HG03025 (cell line): ENCODE results near the gene CELSR3.

Source experiments
- ATAC-seq: cut with Tn5 transposase; IDR thresholded peaks from one replicate; pipeline ENCODE4 v1.9.1; 2021; ENCODE audit warnings: mild to moderate bottlenecking, moderate library complexity; ENCODE audit not compliant: unreplicated experiment, low FRiP score

CELSR3 gene

DNA sequence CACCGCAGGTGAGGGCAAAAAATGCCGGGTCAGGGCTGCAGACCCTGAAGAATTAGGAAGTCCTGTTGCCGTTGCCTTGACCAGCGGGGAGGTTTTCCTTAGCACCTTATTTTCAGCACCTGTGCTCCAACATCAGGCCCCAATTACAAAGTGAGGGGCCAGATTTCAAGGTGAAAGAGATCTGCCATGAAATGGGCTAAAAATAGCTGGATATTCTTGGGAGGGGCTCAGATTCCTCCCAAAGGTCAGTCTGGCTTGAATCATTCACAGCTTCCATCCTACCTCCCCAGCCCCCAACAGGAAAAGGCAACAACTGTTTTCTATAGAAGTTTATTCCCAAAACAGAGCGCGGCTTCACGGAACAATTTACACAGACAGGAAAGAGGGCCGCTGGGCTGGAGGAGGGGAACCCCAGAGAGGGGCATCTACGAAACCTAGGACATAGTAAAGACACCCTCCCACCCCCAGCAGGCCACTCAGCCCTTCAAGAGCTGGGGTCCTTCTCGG is 26.5 kb downstream of the CELSR3 start:
- no peak for ATAC-seq

DNA sequence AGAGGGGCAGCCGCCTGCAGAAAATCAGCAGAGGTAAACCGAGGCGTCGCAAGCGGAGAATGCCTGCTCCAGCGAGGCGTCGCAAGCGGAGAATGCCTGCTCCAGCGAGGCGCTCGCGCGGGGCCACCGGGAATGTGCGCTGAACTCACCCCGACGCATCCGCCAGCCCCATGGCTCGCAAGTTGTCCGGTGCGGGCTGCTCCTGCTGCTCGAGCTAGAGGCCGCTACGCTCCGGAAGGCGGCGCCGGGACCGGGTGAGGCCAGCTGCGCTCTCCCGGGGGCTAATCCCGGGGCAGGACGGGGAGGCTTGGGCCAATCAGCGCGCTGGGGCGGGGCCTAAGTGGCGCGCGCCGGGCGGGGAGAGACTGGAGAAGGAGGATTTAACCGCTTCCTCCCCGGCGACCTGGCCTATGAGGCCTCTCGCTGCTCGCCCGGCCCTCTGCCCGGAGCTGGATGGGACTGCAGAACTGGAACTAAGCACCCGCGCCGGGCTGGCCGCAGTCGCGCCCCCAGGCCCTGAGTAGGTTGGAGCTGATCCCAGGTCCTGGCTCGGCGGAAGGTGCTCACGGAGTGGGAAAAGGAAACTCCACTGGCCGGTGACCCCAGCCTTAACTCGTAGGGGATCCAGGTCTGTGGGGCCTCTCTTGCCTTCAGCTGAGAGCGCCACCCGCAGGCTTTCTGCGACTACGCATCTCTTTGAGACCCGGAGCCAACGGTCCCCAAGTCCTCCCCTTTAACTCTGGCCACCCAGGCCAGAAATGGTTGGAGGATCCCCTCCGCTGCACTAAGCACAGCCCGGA is 27.3 kb downstream of the CELSR3 start, which contains the start of gene SLC26A6:
Gene SLC26A6 (minus strand): TSS at position 240 of the 800 bp plus-strand sequence. CDS start 68 bp downstream, at position 172.
- ATAC-seq: peak; percentile 86

DNA sequence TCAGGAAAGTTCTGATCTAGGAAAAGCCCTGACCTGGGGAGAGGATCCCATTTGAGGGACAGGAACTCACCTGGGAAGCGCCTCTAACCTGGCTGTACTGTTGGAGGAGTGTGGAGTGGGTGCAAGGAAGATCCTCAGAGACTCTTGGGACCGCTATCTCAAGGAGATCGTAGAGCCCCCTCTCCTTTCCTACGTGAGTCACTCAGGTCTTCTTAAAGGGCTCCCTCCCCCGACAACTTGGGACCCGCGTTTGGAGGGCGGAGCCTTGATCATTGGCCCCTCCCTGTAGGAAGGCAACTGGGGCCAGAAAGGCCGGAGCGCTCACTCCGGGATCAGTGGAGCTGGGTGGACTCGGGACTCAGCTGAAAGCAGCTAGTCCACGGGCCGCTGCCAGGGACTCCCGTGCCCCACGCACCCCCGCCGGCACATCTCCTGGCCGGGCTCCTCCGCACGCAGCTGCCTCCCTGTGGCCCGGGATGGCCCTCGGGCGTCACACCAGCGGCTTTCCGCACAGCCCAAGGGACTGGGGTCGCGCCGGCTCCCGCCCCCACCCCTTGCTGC is 27.9 kb downstream of the CELSR3 start:
- peak; percentile 23 for ATAC-seq

DNA sequence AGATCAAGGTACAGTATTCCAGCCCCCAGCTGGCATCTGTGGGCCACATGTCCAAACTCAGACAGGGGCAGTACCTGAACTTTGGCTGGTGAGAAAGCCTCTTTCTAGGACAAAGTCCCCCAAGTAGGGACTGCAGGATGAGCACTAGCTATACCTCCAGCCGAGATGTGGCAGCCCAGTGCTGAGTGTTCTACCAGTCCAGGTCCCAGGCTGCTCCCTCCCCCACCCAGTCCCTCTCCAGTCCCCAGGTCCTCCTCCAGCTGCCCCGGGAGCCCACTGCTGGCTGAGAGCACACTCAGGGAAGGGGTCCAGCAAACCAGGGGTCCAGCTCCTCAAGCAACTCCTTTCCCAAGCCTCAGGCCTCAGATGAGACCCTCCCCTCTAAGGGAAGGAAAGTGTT is 28.9 kb downstream of the CELSR3 start:
- ATAC-seq: no peak

DNA sequence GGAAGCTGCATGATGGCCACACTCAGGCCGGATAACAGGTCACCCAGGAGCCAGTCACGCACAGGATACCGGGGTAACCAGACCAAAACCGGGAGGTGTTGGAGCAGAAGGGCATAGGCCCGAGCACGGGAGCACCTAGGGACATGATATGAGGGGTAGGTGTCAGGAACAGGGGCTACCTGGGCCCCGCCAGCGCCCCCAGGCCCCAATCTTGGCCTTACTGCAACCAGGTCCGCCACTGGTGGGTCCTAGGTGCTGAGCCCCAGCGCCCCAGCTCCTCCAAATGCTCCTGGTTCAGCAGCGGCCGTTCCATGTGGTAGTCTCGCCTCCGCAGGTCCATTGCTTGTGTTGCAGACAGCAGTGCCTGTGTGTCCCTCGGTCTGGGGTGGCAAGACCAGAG is 29.4 kb downstream of the CELSR3 start:
- no peak for ATAC-seq

DNA sequence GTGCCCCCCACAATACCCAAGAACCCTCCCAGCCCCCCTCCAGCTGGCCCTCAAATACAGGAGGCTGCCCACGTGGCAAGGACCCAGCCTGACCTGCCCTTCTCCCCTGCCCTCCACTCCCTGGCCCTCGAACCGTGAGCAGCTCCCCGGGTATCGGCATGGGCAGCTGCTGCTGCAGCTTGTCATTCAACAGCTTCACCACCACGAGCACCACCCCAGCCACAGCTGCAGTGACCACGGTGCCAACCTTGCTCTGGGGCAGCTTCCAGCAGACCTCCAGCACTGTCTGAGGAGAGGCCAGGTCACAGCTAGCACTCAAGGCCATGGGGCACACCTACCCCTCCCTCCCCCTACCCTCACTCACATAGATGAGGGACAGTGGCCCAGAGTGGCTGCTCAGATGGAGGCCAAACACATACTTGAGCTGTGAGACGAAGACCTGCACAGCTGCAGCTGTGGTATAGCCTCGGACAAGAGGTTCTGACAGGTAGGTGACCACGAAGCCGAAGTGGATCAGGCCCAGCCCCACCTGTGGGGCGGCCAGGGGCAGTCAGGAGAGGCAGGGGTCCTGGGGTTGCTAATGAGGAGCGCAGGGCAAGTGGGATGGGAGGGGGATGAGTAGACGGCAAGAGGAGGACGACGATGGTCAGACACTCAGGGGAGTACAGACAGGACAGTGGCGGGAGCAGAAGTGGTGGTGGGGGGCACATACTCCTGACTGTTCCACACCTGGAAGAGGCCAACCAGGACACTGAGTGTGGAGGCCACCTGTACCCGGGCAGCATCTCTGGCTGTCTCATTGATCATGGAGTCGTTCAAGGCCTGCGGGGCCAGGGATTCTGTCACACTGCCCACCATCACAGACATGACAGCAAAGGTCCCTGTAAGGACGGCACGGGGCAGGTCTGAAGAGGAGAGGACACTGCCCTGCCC is 30.9 kb downstream of the CELSR3 start:
- no peak for ATAC-seq

DNA sequence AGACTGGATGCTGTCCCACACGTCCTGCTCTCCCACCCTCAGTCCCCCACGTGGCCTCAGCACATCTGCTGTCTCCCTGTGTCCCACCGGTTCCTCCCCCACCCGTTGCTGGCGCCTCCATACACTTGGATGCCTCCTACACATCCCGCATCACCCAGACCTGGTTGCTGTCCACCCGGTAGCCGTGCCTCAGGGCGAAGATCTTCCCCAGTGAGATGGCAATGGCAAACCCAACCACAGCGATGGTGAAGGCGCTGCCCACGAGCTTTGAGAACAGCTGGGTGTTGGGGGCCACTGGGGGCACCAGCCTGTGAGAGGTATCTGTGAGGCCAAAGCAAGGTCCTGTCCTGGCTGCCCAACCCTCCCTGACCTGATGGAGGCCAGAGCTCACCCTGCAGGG is 31.9 kb downstream of the CELSR3 start:
- no peak for ATAC-seq

DNA sequence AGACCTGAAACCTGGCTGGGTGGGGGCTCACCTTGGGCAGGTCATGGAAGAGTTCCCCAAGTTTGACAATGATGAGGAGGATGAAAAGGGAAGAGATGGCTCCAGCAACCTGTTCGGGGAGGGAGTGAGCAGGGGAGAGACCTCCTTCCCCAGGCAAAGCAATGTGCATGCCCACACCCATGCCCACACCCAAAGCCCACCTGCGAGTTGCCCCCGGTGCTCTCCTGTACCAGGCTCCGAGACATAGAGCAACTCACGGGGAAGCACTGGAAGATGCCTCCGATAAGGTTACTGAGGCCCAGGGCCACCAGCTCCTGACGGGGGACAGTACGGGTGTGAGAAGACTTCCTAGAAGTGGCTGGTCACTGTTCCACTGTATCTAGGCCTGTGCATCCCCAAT is 32.3 kb downstream of the CELSR3 start:
- ATAC-seq: no peak

DNA sequence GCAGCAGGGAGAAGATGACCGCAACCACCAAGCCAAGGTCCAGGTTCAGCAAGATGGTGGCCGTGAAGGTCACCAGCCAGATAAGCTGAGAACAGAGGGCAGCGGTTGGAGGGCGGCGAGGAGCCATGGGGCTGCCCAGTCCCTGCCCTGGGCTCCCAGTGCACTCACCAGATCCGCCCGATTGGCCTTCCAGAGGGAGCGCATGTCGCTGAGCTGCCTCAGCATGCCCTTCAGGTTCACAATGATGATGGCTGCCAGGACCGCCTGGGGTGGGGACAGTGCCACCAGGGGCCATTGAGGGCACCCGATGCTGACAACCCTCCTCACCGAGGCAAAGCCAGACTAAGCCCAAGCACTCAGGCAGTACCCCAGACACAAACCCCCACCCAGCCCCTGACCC is 32.8 kb downstream of the CELSR3 start:
- ATAC-seq: no peak

DNA sequence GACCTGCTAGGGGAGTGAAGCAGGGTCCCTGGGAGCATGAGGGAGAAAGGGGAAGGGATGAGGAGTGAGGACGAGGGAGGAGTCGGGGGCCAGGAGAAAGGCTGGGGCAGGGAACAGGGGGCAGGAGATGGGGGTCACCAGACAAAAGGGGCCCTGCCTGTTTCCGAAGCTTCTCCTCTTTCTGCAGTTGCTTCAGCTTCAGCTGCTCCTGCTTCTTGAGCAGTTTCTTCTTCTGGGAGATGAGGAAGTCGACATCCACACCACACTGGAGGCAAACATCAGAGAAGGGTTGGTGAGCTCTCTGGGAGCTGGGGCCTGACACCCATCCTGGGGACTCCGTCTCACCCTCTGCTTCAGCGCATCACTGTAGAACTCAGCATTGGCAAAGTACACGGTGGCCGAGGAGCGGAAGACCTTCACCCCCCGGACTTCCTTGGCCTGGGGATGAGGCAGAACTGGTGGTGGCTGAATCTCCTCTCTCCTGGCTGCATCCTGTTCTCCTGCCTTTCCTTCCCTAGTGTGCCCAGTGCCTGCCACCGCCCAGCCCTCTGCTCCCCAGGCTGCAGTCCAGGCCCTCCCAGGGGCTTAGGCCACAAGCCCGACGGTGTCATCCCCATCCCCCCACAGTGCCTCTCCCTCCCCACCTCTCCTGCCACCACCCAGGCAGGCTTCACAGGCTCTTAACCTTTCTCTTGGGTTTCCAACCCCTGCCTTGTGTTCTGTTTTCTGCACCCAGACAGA is 34.2 kb downstream of the CELSR3 start:
- no peak for ATAC-seq

DNA sequence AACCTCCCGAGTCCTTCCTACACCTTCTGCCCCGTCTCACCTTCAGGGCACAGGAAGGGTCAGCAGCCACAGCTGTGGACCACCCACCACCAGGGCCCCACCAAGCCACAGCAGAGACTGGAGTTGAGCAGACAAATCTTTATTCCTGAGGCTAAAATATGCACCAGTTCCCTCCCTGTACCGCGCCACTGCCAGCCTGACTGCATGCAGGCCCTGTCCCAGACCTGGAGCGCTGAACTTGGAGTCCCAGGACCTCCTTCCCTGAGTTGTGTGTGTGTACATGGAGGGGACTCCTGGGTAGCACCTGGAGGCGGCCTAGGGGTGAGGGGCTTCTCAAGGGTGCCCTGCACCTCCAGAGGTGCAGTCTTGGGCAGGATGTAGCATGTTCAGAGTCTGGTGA is 37.1 kb downstream of the CELSR3 start:
- no peak for ATAC-seq

DNA sequence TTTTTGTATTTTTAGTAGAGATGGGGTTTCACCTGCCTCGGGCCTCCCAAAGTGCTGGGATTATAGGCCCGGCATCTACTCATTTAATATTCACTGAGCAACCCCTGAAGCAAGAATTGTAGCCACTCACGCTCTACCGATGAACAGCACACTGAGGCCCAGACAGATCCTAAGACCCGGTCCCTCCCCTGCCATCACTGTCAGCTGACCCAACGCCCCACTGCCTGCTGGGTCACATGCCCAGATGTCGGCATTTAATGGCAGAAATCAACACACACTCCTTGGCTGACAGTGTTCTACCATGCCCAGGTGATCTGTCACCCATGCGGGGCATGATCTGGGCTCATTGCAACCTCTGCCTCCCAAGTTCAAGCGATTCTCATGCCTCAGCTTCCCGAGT is 37.9 kb downstream of the CELSR3 start:
- no peak for ATAC-seq

DNA sequence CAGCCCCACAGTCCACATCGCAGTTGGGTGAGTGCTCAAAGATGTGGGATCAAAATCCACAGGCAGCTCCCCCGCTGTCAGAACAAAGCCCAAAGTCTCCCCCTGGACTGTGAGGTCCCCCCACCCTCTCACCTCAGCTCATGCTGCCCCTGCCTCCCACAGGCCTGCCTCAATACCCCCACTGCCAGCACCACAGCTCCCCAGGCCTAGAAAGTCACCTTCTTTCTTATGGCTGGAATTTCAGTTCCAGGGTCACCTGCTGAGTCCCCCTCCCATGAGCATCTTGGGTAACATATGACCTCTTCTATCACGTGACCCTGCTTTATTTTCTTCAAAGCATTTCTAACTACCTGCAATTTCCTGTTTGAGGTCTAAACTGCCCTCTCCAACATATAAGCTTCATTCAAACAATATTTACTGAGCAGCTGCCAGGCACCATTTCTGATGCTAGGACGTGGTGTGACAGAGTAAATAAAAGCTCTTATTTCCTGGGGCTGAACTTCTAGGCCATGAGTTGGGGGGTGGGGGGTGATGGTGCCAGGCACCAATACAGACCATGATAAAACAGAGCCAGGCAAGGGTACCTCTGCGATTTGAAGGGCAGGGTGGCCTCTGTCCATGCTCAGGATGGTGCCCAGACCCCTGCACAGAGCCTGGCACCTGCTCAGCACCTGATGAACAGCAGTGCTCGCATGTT is 38.7 kb downstream of the CELSR3 start:
- no peak for ATAC-seq

DNA sequence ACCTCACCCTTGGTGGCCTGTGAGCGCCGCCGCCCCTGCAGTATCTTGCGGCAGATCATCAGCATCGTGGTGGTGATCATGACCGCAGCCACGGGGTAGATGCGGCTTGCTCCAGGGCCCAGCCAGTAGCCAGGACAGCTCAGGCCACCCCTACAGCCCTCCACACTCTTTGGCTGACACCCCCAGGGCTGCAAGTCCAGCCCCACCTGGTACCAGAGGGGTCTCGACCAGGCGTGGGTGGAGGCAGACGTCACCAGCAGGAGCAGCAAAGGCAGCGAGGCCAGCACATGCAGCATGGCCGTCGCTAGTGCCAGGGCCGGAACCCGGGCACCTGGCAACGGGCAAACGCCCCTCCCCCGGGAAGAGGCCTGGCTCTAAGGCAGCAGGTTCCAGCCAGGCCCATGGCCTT is 41.2 kb downstream of the CELSR3 start, which contains the start of gene TMEM89:
Gene TMEM89 (minus strand): TSS at position 309 of the 409 bp plus-strand sequence. CDS start 13 bp downstream, at position 296.
- ATAC-seq: no peak

DNA sequence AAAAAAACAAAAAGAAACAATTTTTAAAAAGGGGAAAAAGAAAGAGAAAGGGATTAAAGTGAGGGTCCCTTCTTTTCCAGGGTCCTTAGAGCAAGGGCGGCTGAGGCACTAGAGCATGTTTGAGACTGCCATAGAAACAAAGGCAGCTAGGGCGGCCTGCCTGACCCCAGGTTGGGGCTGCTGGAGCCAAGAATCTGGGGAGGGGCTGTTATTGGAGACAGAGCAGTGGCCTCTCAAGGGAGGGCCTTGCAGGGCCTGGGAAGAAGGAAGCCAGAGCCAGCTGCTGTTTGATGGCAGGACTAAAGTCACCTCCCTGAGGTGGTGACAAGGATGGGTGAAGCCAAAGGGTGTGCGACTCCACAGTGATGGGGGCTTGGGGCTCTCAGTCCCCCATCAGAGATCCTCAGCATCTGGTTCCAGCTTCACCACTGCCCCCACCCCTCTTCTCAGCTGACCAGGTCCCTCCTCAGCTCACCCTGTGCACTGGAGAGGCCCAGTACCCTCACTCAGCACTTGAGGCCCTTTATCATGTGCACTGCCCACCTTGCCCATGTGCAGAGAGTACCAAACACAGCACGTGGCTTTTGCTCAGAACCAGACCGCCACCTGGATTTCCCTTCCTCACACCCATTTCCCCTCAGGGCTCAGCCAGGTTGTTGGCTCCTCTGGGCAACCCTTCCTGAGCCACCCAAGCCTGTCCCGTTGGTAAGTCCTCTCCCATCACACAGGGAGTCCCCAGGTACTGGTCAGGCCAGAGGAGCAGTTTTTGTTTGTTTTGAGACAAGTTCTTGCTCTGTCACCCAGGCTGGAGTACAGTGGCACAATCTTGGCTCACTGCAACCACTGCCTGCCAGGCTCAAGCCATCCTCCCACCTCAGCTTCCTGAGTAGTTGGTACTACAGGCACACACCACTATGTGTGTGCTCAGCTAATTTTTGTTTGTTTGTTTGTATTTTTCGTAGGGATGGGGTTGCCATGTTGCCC is 42.9 kb downstream of the CELSR3 start:
- ATAC-seq: no peak

DNA sequence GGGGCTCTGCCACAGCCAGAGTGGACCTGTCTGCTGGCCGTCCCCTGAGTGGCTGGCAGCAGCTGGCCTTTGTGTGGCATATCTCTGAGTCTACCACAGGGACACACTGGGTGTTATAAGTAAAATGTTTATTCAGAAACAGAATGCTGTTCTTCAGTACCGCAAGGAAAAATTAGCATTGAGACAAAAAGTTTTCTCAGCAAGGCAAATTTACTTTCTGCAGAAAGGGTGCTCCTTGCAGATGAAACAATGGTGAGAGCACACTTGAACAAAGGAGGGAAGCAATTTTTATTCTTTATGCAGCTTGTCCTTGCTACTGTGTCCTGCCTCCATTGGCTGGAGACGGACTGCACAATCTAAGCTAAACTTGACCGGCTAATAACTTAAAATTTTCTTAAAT is 45.1 kb downstream of the CELSR3 start:
- ATAC-seq: no peak

DNA sequence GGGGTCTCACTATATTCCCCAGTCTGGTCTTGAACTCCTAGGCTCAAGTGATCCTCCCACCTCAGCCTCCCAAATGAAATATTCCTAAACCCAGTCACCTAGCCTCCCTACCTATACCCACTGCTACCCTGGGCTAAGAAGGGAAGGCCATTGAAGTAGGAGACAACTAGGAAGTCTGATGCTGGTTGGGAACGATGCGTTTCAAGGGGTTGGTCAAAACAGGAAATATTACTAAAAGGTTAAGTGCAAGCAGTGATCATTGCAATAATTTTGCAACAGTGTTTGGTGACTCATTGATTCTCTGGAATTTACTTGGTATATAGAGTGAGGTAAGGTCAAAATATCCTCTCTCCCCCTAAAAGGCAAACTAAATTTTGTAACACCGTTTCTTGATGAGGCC is 48.6 kb downstream of the CELSR3 start:
- ATAC-seq: no peak

DNA sequence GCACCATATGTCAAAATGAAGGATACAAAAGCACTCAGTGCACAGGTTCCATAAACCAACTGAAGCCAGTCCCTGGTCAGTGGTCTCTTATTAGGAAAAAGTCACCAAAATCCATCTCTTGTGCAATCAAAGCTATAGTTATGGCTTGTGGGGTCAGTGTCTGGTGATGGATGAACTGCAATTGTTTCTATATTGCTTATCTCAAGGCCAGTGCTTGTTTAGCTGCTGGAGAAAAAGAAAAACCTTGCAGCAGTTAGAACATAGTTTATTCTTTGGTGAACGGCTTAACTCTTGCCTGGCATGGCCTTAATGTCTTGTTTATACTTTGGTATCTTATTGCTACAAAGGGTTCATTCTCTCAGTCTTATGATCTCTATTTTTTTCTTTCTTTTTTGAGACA is 50.4 kb downstream of the CELSR3 start:
- no peak for ATAC-seq
